Activated CD4-positive, CD25-positive, alpha-beta regulatory T cell treated with anti-CD3 and anti-CD28 coated beads, Interleukin-2, amount 50 U/mL, for 72 hours (primary cell): ENCODE data around the gene CCDC158.
"Not testable (repeated sequence)": the region's sequence is repeated elsewhere in the genome, so short reads cannot be mapped to it uniquely, and the experiment has no call there.

Source experiments
- DNase-seq: peaks from one replicate; pipeline ENCODE4 v3.0.0; 2021

The CCDC158 gene

GRCh38 chr4:76307660-76308014 lies 113.3 kb downstream of the CCDC158 start:
- DNase-seq, result no peak

DNA sequence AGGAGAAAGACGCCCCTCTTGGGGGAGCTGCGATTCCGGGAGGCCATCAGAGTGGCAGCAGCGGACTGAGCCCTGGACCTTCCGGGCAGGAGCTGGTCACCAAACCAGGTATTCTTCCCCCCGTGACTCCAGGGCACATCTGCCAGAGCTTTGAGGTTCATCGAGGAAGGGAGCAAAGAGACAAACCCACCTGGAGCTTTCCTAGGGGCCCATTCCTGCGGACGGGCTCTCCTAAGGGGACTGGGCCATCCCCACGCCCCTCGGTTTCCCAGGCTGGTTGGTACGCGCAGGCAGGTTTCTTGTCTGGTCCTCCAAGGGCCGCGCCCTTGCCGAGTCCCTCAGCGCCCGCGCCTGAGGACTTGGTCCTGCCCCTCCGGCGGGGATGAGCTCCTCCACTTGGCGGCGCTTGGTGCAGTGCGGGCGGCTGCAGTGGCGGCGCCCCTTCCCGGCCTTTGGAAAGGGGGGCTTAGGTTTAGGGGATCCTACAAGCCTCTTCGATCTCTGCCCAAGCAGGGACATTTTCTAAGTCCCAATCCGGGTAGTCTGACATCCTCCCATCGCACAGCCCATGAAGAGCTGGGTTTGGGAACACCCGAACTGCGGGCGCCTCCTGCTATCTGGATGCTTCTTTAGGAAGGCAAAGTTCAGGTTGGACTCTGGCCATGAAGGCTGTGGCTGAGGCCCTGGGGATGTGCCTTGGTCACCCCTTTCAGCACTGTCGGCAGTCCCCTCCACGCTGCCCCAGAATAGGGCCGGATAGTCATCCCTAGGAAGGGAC lies 113.9 kb downstream of the CCDC158 start:
- no peak for DNase-seq

DNA sequence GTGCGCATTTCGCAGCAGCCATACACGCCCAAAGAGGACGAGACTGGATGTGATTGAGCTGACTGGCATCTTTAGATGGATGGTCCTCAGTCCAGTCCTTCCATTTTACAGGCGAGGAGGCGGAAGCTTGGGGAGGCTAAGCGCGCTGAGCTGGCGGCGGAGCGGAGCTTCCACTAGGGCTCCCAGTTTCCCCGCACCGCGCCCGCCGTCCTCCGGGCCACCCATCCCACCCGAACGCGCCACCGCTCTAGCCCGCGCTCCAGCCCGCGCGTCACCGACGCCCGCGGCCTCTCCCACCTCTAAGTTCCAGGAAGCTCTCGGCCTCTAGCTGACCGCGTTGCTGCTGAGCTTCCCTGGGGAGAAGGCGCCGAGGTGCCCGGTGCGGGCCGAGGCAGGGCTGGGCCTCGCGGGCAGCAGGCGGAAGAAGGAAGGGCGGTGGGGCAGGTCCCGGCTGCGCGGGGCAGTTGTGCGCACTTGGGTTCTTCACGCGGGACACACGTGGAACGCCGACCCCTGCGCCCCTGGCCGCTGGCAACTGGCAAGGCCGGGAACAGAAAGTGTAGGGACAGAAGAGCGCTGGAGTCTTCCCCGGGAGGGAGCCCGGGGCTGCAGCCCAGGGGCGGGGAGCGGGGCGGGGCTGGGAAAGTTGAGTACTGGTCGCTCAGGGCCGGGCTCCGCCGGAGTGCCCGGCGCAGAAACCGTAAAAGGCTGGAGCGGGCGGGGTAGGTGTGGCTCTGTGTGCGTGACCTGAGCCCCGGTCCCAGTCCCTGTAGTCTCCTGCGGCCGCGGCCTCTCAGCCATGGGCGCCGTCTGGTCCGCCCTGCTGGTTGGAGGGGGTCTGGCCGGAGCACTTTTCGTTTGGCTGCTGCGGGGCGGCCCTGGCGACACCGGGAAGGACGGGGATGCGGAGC lies 114.7 kb downstream of the CCDC158 start, which contains the start of gene STBD1:
TSS of gene STBD1 (plus strand) at position 763 of the 911 bp plus-strand sequence. CDS start at position 800, 37 bp downstream.
- peak; percentile 42 for DNase-seq

GRCh38 chr4:76305033-76305687 lies 115.8 kb downstream of the CCDC158 start:
- DNase-seq, result no peak

GRCh38 chr4:76302826-76303438 lies 118.0 kb downstream of the CCDC158 start:
- no peak for DNase-seq

DNA sequence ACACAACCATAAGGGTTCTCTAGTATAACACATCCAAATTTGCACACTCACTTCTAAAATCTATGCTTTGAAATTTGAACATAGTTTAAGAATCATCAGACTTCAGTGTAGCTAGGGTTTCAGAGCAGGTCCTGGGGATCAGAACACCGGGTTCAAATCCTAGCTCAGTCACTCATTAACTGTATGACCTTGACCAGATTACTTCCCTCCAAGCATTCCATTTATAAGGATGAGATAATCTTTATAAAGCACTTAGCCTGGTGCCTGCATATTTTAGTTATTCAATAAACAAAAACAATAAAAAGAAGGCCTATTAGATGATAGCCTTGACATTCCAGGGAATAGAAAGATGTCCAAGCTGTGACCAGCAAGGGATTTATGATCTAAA lies 119.2 kb downstream of the CCDC158 start:
- DNase-seq, result no peak

DNA sequence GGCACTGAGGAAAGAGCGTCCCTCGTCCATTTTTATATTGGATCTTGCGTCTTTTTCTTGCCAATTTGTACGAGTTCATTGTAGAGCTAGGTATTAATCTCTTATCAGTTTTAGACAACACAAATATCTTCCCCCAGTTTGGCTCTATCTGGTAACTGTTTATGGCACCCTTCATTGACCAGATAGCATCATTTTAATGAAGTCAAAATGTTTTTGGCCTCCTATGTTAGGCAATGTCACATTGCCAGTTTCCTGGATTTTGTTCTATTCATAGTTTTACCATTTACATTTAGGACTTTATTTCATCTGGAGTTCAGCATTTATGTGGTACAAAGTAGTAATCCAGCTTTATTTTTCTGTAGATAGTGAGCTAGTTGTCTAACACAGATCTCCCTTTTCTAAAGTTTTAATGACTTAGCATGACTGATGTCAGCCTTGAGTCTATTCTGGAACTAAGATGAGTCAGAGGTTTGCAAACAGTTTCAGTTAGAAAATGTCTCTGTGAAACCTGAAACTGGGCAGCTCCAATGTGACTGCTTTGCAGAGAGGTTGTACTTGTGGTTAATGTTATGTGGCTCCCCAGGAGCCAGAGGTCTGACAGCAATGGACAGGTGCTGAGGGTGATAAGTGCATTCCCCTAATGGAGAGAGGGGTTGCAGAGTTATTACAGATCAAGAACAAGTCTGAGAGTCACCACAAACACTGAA lies 119.7 kb downstream of the CCDC158 start:
- DNase-seq, result no peak

- DNase-seq, result no peak
Observed at GRCh38 chr4:76300012-76300411, 120.9 kb downstream of the CCDC158 start.

GRCh38 chr4:76298227-76298626 lies 122.7 kb downstream of the CCDC158 start:
- no peak for DNase-seq

DNA sequence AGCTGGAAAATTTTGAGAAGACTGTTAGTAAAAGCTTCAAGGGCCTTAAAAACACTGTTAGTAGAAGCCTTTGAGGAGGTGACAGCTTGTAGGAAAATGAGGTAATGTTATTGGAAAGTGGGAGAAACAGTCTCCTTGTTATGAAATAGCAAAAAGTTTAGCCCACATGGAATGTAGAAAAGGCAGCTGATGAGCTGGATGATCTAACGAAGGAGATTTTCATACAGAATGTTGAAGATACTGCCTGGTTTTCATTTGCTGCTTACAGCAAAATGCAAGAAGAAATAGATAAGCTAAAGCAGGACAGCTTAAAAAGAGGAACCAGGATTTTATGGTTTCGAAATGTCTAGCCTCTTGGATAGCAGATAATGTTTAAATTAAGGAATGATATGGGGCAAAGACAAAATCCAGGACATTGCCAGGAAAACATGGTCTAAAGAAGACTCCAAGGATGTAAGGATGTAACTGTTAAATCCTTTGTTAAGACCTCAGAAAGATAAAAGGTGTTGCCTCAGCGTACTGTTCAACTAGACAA lies 124.6 kb downstream of the CCDC158 start:
- DNase-seq, result no peak

DNA sequence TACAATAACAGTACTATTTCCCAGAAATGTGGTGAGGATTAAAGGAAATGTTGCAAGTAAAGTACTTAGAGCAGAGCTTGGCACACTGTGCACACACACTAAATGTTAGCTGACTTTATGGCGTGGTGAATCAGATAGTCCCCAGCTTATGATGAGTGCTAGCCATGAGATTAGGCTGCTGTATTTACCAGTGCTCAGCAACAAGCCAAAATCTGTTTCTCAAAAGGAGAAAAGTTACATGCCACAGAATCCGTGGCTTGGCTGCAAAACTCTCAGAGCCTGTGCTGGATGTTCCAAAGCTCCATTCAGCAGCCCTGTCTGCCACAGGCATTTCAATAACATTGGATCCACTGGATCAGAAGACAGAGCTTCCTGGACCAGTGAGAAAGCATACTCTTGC lies 127.2 kb downstream of the CCDC158 start:
- DNase-seq, result no peak

DNA sequence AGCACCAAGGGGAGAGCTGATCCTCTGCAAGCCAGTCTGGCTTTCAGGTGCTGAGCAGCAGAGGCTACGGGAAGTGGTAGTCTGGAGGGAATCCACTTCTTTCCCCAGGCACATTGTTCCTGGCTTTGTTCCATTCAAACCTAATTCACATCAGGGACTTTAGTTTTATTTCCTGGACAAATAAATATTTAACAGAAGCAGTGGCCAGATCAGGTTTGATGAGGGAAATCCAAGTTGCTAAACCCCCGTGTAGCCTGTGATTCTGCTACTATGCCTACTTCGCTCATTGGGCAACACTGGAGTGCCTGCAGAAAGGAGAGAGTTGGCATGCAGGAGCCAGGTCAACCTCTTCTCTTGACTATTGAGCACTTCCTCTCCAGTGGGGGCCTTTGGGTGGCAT lies 128.2 kb downstream of the CCDC158 start:
- no peak for DNase-seq

GRCh38 chr4:76287811-76288210 lies 133.1 kb downstream of the CCDC158 start:
- DNase-seq, result not testable (repeated sequence)

DNA sequence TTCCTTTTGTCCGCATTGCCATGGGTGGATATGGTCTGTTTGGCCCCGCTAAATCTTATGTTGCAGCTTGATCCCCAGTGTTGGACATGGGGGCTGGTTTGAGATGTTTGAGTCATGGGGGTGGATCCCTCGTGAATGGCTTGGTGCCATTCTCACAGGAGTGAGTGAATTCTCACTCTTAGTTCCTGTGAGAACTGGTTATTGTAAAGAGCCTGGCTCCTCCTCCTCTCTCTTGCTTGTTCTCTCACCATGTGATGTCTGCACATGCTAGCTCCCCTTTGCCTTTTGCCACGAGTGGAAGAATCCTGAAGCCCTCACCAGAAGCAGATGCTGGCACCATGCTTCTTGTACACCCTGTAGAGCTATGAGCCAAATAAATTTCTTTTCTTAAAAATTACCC lies 137.0 kb downstream of the CCDC158 start:
- no peak for DNase-seq

GRCh38 chr4:76282941-76283689 lies 137.8 kb downstream of the CCDC158 start:
- DNase-seq, result no peak

GRCh38 chr4:76281594-76281993 lies 139.3 kb downstream of the CCDC158 start:
- DNase-seq, result not testable (repeated sequence)

DNA sequence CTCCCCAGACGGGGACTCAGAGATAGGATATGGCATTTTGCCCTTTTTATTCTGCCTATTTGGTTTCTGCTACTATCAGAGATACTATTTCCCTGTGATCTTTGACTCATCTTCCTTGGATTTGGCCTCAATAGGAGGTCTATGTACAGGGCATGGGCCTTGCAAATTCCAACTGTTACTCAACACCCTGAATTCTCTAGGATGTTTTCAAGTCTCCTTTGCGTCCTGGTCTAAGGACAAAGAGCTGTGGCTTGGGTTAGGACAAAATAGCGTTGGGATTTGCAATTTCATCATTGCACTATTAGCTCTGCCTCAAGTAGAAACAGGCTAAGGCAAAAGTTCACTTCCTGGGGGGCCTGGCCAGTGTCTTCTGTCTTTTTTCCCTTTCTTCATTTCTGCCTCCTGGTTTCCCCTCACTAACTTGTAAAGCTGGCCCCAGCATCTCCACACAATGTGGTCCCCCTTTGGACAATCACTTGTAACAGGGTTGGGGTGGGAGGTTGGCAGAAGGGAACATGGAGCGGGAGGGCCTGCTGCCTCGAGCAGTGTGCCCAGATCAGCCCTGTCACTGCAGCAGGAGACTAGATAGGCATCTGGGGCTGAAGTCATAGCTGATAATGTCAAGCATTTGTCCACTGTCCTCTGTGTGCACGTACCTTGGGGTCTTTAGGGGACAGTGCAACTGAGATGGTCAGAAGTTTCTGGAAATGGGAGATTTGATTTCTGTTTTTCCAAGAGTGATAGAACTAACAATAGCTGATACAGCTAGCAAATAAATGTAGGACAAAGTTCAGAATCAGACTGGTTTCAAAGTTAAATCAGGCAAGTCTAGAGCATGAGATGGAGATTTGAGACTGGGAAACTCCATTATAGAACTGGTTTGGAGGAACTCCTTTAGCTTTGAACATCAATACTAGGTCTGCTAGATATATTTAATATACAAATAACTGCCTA lies 140.2 kb downstream of the CCDC158 start:
- DNase-seq, result no peak

DNA sequence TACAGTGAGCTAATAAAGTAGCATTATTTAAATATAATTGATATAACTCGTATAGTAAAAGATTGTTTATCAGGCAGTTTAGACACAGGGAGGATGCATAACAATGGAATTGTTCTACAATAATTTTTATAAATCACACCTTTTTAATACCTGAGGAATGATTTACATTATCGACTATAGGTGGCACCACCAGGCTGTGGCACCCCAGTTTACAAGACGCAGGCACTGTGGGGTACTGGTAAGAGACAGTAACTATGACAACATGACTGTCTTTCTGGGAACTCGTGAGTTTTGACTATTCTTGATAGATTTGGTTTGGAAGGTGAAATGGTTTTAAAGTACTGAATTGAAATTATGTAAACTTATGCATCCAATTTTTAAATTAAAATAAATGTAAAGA lies 141.5 kb downstream of the CCDC158 start:
- no peak for DNase-seq

- DNase-seq, result no peak
Observed at GRCh38 chr4:76278583-76278982, 142.4 kb downstream of the CCDC158 start.

GRCh38 chr4:76277667-76278066 lies 143.3 kb downstream of the CCDC158 start:
- DNase-seq, result no peak
